D721Med (cell line): ENCODE measurements around the gene NEUROD2.

Source experiments
- DNase-seq: peaks from one replicate; pipeline ENCODE4 v3.0.0; 2011; ENCODE audit warnings: low spot score; ENCODE audit not compliant: insufficient read length
- FAIRE-seq: peaks from 2 replicates; lab custom pipeline; 2011; peaks lifted over from hg19 to GRCh38; lab: Jason Lieb, UNC
- TF ChIP-seq, protein P1 (sequence below): IDR thresholded peaks from 2 replicates; pipeline ENCODE4 v1.5.1; 2012; ENCODE audit warnings: mild to moderate bottlenecking, control low read depth; ENCODE audit not compliant: insufficient read depth; ENCODE audit errors: missing control alignments

The NEUROD2 gene

DNA sequence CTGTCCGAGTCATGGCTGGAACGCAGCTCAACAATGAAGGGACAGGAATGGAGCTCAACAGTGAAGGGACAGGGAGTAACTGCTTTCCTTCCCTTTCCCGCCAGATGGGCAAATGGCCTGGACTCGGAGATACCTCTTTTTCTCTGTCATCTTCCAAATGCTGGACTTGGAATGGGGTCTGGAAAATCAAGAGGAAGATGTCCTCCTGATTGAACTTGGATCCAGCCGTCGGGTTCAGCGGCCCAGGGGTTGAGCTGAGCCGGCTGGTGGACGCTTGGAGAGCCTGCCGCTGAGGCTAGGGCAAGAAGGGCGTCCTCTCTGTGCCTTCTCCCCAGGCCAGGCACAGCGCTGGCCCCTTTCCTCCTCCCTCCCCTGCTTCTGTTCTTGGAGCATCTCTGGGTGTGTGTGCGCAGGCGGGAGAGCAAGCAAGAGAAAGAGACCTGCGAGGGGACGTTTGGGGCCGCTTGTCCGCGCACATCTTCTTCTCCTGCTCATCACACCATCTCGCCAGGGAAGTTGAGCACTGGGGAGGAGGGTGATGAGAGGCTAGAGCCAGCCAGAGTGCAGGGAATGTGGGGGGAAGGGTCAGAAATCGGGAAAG lies 6.6 kb downstream of the NEUROD2 start:
- TF ChIP-seq, protein P1, sequence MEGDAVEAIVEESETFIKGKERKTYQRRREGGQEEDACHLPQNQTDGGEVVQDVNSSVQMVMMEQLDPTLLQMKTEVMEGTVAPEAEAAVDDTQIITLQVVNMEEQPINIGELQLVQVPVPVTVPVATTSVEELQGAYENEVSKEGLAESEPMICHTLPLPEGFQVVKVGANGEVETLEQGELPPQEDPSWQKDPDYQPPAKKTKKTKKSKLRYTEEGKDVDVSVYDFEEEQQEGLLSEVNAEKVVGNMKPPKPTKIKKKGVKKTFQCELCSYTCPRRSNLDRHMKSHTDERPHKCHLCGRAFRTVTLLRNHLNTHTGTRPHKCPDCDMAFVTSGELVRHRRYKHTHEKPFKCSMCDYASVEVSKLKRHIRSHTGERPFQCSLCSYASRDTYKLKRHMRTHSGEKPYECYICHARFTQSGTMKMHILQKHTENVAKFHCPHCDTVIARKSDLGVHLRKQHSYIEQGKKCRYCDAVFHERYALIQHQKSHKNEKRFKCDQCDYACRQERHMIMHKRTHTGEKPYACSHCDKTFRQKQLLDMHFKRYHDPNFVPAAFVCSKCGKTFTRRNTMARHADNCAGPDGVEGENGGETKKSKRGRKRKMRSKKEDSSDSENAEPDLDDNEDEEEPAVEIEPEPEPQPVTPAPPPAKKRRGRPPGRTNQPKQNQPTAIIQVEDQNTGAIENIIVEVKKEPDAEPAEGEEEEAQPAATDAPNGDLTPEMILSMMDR, result no peak

DNA sequence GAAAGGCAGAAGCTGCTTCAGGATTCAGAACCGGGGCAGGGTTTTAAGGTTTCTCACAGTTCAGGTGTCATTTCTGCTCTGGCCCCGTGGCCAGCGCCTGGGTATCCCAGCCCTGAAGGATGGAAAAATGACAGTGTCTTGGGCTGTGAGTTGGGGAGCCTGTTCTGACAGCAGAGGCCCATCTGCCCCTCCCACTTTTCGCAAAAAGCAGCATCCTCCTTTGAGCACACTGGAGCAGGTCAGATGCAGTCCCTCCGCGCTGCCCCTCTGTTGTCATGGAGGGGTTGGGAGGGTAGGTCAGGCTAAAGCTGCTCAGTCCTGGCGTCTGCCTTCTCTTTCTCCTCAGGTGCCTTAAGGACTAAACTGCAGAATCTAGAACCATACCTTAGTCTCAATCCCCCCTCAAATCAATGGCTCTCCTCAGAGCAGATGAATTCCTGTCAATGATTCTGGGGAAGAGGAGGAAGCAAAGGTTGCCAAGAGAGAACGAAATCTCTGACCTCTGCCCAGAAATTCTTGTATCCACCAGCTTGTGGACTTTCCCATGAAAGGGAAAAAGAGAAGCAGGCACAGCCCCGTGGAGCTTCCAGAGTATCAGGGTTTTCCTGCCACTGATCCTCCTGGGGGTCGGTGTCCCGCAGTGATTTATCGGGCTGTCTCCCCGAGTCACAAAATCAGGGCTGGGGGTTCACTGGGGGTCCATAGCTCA lies 7.3 kb downstream of the NEUROD2 start:
- FAIRE-seq, result no peak
- no peak for DNase-seq
- TF ChIP-seq, protein P1, result no peak

More for the DNA sequence above, 6.6 kb downstream of the NEUROD2 start:
- FAIRE-seq (no peak), DNase-seq (no peak)

DNA sequence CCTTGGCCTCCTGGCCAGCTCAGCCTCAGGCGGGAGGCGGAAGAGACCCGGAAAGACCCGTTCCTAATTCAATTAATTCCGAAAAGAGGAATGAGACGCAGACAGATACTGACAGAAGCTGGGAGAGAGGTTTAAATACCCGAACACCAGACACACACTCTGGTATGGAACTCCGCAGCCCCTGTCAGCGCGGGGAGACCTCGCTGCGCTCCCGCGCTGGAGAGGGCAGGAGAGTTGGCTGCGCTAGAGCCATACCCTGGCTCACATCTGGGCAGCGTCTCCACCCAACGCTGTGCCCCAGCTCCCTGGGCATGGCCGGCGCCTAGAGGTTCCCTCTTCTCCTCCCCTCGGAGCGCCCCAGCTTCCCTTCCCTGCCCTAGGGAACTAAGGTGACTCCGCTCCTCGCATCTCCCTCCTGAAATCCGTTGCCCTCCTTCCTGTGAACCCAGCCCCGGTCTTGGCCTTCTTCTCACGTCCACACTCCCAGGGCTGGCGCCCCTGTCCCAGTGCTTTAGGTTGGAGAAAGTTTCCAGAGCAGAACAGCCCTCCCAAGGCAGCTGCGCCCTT lies 8.0 kb downstream of the NEUROD2 start:
- TF ChIP-seq, protein P1, result no peak
- DNase-seq (no peak), FAIRE-seq (no peak)

DNA sequence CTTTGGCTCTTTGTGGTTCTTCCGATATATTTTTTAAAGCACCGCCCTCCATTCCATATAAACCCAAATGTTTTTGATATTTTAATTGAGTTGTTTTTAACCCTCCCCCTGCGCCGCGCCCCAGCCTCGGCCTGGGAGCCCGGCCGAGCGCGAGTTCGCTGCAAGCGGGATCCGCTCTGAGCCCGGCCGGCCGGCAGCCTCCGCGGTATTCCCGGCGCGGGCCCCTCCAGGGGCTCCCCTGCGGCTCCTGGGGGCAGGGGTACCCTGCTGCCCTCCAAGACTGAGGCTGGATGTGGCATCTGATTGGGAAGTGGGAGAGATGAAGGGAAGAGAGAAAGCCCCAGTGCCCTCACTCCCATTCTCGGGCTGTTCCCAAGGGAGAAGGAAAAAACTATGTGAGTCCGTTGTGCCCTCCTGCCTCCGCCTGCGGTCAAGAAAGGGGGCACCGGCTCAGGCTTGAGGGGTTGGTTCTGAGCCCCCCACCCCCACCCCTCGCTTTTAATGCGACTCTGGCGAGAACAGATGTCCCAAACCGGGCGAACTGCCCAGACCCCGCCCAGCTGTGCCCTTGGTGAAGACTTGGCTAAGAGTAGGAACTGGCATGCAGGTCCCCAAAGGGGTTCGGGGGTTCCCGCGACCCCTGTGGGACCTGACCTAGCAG lies 8.6 kb downstream of the NEUROD2 start:
- TF ChIP-seq, protein P1, result no peak
- FAIRE-seq (no peak), DNase-seq (no peak)

DNA sequence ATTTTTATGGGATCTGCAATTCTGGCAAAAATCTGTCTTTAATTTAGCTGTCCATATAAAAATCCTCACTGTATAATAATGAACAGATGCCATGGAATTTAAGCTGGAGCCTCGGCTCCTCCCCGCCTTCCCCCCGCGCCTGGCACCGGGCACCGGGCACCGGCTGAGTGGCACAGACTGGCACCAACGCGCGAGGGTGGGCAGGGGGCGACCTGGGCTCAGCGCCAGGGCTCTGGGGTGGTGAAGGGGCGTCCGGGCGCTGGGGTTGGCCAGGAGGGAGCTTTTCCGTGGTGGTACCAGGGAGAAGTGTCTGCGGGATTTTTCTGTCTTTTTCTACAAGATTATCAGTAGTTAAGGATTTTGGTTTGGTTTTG lies 9.1 kb downstream of the NEUROD2 start:
- TF ChIP-seq, protein P1, result no peak
- DNase-seq, result no peak
- FAIRE-seq, result no peak

DNA sequence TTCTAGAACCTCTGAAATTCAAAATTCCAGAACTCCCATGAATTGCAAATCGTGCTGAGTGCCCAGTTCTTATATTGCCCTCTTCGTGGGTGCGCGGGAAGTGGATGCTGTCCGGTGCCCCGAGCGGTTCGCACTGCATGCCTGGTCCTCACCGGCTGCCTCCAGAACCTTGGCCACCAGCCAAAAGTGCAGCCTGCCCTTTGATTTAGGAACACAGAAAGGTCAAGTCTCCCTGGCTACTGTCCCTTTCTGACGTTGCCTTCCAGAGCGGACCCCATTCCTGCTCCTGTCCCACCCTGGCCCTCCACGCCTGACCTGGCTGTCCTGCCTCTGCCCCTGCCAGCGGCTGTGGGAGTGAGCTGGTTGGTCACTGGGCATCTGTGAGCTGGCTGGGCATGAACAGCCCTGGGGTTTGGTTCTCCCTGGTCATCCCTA lies 9.7 kb downstream of the NEUROD2 start:
- TF ChIP-seq, protein P1, result no peak
- FAIRE-seq, result no peak
- no peak for DNase-seq
